ENCODE results near the gene LTBP3. TPM values are rescaled to one million over a fixed set of nuclear protein-coding genes. Genes with fewer than 3 reads are reported as not detected.
A peak's percentile ranks its signal among the peaks of the same experiment; 100 is the strongest.

The LTBP3 gene
- total and polyA plus RNA-seq, 2 of the 4 experiments (the other 2 are of a cell fraction) = 6.6 to 145 TPM

GRCh38 chr11:65559535-65559934, 1.4 kb upstream of the LTBP3 start:
- Histone ChIP-seq H2AK9ac (replicated peaks; ENCODE audit: low read depth, low read length, poor library complexity) (peak overlapping the region; percentile 86), H3K9ac (ENCODE audit: low read depth, low read length) (no peak overlapping the region), H2BK20ac (ENCODE audit: low read depth, low read length) (peak overlapping the region; percentile 2; the same call in 1 of the 2 replicates), H3K4me3 (ENCODE audit: insufficient read depth, low read depth, low read length) (no peak overlapping the region), H3K4me2 (ENCODE audit: low read depth, low read length) (no peak overlapping the region), H4K20me1 (ENCODE audit: insufficient read depth, low read length) (peaks cover 9% of the 10 kb centered on the region; the same call in 1 of the 2 replicates), H2BK120ac (ENCODE audit: low read depth, low read length) (peak overlapping the region; percentile 29; the same call in 1 of the 2 replicates), H3K56ac (ENCODE audit: extremely low read depth, insufficient read depth, low read length) (no peak overlapping the region), H2AFZ (replicated peaks; ENCODE audit: low read length, poor library complexity) (peak overlapping the region; percentile 19), H3K18ac (ENCODE audit: low read depth, low read length) (no peak overlapping the region), H4K5ac (ENCODE audit: low read depth, low read length) (no peak overlapping the region), H3K36me3 (ENCODE audit: control insufficient read depth, insufficient read depth, low read length) (no peaks in the 10 kb centered on the region), H2BK15ac (ENCODE audit: low read depth, low read length) (peak overlapping the region; percentile 26; the same call in 2 of the 3 replicates), H3K79me1 (ENCODE audit: low read depth in 1 of 2, low read length in 2 of 2) (peaks cover 14 to 34% of the 10 kb centered on the region in 2 experiments; a peak in 3 of 4 replicates), H3K23ac (ENCODE audit: low read depth, low read length) (peak overlapping the region; percentile 1; the same call in 1 of the 2 replicates), H4K8ac (ENCODE audit: low read depth in 2 of 2, low read length in 2 of 2) (peak overlapping the region in 1 of 2 experiments; percentile 91; a peak in 2 of 4 replicates), H3K14ac (replicated peaks; ENCODE audit: low read depth, low read length) (no peak overlapping the region), H3K27ac (ENCODE audit: insufficient read depth, low read length) (no peak overlapping the region), H3K4ac (ENCODE audit: low read depth, low read length) (peak overlapping the region; percentile 96), H4K91ac (ENCODE audit: insufficient read depth, low read depth, low read length) (0 out of 2 replicates have a peak overlapping the region, but pooled peaks have one; percentile 2), H2AK5ac (ENCODE audit: low read depth, low read length) (peak overlapping the region; percentile 92; the same call in 1 of the 2 replicates), H2BK5ac (ENCODE audit: low read depth, low read length, poor library complexity, severe bottlenecking) (peak overlapping the region; percentile 50), H3K9me1 (ENCODE audit: insufficient read depth, low read length) (peaks cover 25% of the 10 kb centered on the region), H3K9me3 (ENCODE audit: control insufficient read depth, insufficient read depth, low read length) (no peaks in the 10 kb centered on the region), H3K4me1 (ENCODE audit: control insufficient read depth, insufficient read depth, low read length) (peaks cover 43% of the 10 kb centered on the region), H3K27me3 (ENCODE audit: control insufficient read depth, insufficient read depth, low read length) (no peaks in the 10 kb centered on the region)
- no peak for TF ChIP-seq RFX5 (IDR thresholded peaks at IDR 0.05; ENCODE audit: low read depth, low read length)
- no peak for TF ChIP-seq BHLHE40 (IDR thresholded peaks at IDR 0.05; ENCODE audit: low read depth, low read length)
- TF ChIP-seq ELK1 (IDR thresholded peaks at IDR 0.05; ENCODE audit: borderline replicate concordance, low read depth, low read length) = no peak
- TF ChIP-seq CHD1 (IDR thresholded peaks at IDR 0.05; ENCODE audit: low read depth, low read length) = no peak
- TF ChIP-seq MAZ (IDR thresholded peaks at IDR 0.05; ENCODE audit: borderline replicate concordance, low read depth, low read length) = no peak
- no peak for TF ChIP-seq MAFK (IDR thresholded peaks at IDR 0.05; ENCODE audit: low read depth, low read length)
- no peak for TF ChIP-seq USF2 (IDR thresholded peaks at IDR 0.05; ENCODE audit: low read depth, low read length)
- no peak for TF ChIP-seq POLR2A (IDR thresholded peaks at IDR 0.05; ENCODE audit: low read depth, low read length)
- TF ChIP-seq MXI1 (IDR thresholded peaks at IDR 0.05; ENCODE audit: borderline replicate concordance, low read depth, low read length) = no peak
- TF ChIP-seq SMC3 (IDR thresholded peaks at IDR 0.05; ENCODE audit: low read depth, low read length) = no peak
- TF ChIP-seq RAD21 (IDR thresholded peaks at IDR 0.05; ENCODE audit: low read length) = no peak
- no peak for TF ChIP-seq RCOR1 (IDR thresholded peaks at IDR 0.05; ENCODE audit: insufficient replicate concordance, low read length)
- no peak for TF ChIP-seq FOS (IDR thresholded peaks at IDR 0.05; ENCODE audit: low read depth, low read length)
- TF ChIP-seq CEBPB (IDR thresholded peaks at IDR 0.05; ENCODE audit: low read depth, low read length) = no peak
- no peak for TF ChIP-seq NFE2L2 (IDR thresholded peaks at IDR 0.05; ENCODE audit: low read depth, low read length)
- in situ Hi-C loops (cut with MboI; ENCODE audit: low sequenced_read_pairs) = no loop called here
- dilution Hi-C loops (cut with HindIII; ENCODE audit: low sequenced_read_pairs, unreplicated experiment) = no loop called here
- POLR2A ChIA-PET (ENCODE audit: unreplicated experiment) = no interaction called here
- ATAC-seq (ENCODE audit: low read depth) (no peak), DNase-seq (no peak)
- no CpG with 5 or more reads among the region's 5 CpGs for WGBS, 2 experiments (ENCODE audit: extremely low coverage in 2 of 2, insufficient read length in 1 of 2)
- intact Hi-C loops (cut with micrococcal nuclease) = no loop called here
- CTCF ChIA-PET = interaction anchor here (1.3 kb wide), 1 partner anchor 13 kb away, joined by 4 read pairs; the partner anchor contains the start of gene FAM89B
- no TSS peak for BruUV-seq (replicated peaks)

Measured in IMR-90 (cell line).